CD4-positive, alpha-beta T cell treated with Interleukin-4 for 1 hour (primary cell): ENCODE results near the gene ARV1.
"Not testable (repeated sequence)": the region's sequence is repeated elsewhere in the genome, so short reads cannot be mapped to it uniquely, and the experiment has no call there.

Source experiments
- DNase-seq, 2 donors: peaks; one replicate each; pipeline ENCODE4 v3.0.0-alpha.2; 2020 to 2022

ARV1 gene

GRCh38 chr1:230976825-230977747, 1.8 kb upstream of the ARV1 start:
- DNase-seq: peak; percentile 63 to 82

- DNase-seq: peak in 1 of 2 donors; percentile 22
Observed at GRCh38 chr1:230977761-230978490, 968 bp upstream of the ARV1 start.

GRCh38 chr1:230979389-230979716, 459 bp downstream of the ARV1 start:
- peak in 1 of 2 donors; percentile 16 for DNase-seq

- peak in 1 of 2 donors; percentile 35 for DNase-seq
Observed at GRCh38 chr1:230979952-230980351, 1.1 kb downstream of the ARV1 start.

GRCh38 chr1:230982696-230983095, 3.8 kb downstream of the ARV1 start:
- DNase-seq: no peak

- no peak for DNase-seq
Observed at GRCh38 chr1:230983811-230984210, 4.9 kb downstream of the ARV1 start.

GRCh38 chr1:230984622-230985515, 6.0 kb downstream of the ARV1 start:
- DNase-seq: not testable (repeated sequence)

- DNase-seq: no peak
Observed at GRCh38 chr1:230985711-230986110, 6.8 kb downstream of the ARV1 start.

- no peak for DNase-seq
Observed at GRCh38 chr1:230986976-230987375, 8.1 kb downstream of the ARV1 start.

- no peak for DNase-seq
Observed at GRCh38 chr1:230987448-230987847, 8.6 kb downstream of the ARV1 start.

- DNase-seq: no peak
Observed at GRCh38 chr1:230992100-230992774, 13.3 kb downstream of the ARV1 start.

- DNase-seq: no peak
Observed at GRCh38 chr1:230994860-230995259, 16.0 kb downstream of the ARV1 start.

- no peak for DNase-seq
Observed at GRCh38 chr1:231000201-231000600, 21.3 kb downstream of the ARV1 start.

GRCh38 chr1:231000639-231001038, 21.7 kb downstream of the ARV1 start:
- DNase-seq: no peak

- DNase-seq: no peak
Observed at GRCh38 chr1:231001892-231002291, 23.0 kb downstream of the ARV1 start.

GRCh38 chr1:231007535-231007934, 28.6 kb downstream of the ARV1 start:
- not testable (repeated sequence) for DNase-seq

GRCh38 chr1:231011360-231011759, 32.5 kb downstream of the ARV1 start:
- no peak for DNase-seq

GRCh38 chr1:231011963-231012362, 33.1 kb downstream of the ARV1 start:
- DNase-seq: no peak

- no peak for DNase-seq
Observed at GRCh38 chr1:231013391-231014015, 34.6 kb downstream of the ARV1 start.

- no peak for DNase-seq
Observed at GRCh38 chr1:231016234-231016633, 37.3 kb downstream of the ARV1 start.

- DNase-seq: no peak
Observed at GRCh38 chr1:231016966-231017365, 38.1 kb downstream of the ARV1 start.

GRCh38 chr1:231019711-231020110, 40.8 kb downstream of the ARV1 start:
- DNase-seq: no peak
